Stimulated activated CD4-positive, alpha-beta T cell treated with anti-CD3 and anti-CD28 coated beads, Interleukin-1b, Interleukin-23, amount 100 ng/mL, for 48 hours (primary cell): ENCODE results near the gene GDF3.
"Not testable (repeated sequence)": the region's sequence is repeated elsewhere in the genome, so short reads cannot be mapped to it uniquely, and the experiment has no call there.

Source experiments
- DNase-seq: peaks from one replicate; pipeline ENCODE4 v3.0.0-alpha.2; 2020

Gene GDF3

DNA sequence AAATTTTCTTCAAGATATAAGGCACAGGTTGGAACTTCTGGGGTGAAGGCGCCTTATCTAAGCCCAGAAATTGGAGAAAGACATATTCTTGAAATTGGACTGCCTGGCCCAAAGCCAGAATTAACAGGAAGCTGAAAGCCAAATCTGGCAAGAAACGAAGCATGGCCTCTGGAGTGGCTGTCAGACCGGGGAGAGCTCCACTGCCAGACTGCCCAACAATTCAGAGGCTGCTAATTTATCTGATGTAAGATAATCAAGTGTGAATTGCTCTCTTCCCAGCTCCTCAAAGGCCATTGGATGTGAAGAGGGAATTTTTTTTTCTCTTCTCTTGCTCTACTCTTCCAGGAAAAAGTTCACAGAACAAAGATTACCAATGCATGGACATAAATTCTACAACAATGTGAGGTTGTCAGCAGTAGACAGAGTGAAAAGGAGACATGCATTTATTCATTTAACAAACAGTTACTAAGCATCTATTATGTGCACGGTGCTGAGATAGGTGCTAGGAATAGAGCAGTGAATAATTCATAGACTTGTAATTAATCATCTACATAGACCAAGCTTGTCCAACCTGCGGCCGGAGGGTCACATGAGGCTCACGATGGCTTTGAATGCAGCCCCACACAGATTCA, at the start of gene GDF3:
Gene GDF3 (minus strand): TSS at position 210 of the 632 bp plus-strand sequence. CDS start 47 bp downstream, at position 163.
- DNase-seq: no peak

DNA sequence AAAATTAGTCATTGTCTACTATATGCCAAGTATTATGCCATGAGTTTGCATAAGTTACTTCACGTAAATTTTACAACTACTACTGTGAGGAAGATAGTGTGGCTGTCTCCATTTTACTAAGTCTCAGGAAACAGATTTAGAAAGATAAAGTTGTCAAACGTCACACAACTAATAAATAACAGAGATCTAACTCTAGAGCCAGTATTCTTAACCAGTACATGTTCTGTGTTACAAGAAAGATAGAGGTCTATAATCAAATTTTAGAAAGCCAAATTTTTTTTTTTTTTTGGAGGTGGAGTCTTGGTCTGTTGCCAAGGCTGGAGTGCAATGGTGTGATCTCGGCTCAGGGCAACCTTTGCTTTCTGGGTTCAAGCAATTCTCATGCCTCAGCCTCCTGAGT, 37.4 kb upstream of the GDF3 start:
- DNase-seq: no peak

DNA sequence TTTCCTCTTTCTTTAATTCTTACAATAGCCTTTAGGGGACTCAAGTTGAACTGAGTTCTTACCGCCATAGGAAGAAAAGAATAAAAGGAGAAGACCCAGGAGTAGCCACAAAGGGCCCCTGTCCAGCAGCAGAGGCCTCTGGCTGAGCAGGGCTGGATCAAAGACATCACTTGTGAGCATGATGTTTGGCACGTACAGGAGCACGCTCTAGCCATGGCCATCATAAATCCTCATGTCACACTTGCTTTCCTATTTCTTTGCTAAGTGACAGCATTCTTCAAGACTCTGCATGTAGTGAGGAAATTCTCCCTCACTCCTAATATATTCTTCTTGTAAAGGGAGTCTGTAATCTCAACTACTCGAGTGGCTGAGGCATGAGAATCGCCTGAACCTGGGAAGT, 35.9 kb upstream of the GDF3 start:
- DNase-seq: no peak

DNA sequence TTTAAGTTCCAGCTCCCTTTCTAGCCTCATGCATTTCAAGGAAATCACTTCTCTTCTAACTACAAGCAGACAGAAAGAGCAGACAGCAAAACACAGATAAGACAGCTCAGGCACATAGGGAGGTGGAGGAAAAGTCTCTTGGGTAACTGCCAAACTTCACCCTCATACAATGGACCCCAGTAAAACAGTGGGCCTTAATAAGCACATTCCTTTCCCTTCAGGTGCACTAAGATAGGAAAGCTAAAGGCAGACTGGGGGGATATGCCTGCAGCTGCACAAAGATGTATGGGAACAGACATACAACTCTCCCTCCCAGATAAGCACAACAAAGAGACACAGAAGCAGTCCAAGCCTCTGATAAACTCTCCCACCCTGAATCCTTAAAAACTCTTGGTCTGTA, 35.4 kb upstream of the GDF3 start:
- DNase-seq: not testable (repeated sequence)

DNA sequence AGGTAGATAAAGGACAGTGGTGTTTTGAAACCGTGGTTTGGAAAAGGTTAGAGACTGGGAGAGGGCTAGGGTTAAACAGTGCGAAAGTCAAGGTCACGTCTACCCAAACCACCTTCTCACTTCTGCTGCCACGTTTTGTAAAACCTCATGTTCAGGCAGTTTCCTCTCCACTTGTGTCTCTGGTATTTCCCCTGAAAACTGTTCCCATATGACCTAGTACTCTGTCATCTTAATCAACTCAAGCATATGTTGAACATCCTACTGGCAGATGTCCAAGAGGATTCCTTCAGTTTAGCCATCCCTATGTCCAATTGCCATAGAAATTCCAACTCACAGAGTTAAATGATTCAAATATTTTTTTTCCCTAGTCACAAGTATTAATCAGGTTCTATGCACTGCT, 34.2 kb upstream of the GDF3 start:
- no peak for DNase-seq

DNA sequence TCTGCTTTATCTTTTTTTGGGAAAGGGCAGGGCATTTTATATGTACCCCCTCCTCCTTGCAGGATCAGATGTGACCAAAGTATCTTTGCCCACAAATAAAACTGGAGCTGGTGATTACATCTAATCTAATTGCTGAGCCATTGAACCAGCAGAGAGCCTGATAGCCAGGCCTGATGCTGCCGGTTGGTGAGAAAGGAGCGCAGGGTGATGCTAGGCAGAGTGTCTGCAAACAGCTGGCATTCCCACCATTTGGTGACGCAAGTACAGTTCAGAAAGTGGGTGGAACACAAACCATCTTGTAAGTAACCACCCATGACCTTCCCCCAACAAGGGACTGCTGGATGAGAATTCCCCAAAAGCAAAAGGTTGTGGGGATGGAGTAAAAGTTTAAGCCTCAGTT, 28.4 kb upstream of the GDF3 start:
- no peak for DNase-seq

DNA sequence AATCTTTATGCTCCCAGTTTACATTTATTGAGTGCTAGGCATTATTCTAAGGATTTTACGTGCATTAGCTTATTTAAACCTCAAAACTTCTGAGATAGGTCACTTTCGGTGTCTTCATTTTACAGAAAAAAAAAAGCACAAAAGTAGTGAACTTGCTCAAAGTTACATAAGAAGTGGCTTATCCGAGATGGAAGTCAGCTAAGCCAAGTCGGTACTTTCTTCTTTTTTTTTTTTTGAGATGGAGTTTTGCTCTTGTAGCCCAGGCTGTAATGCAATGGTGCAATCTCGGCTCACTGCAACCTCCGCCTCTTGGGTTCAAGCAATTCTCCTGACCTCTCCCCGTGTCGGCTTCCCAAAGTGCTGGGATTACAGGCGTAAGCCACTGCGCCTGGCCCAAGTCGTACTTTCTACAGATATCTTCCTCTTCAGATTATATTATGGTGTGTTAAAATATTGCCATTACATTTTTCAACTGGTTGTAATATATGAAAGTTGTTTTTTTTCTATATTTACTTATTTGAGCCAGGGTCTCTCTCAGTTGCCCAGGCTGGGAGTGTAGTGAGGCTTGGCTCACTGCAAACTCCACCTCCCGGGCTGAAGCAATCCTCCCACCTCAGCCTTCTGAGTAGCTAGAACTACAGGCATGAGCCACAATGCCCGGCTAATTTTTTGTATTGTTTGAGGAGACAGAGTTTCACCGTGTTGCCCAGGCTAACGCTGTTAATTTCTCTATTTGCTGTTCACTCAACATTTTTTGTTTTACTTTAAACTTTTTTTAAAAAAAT, 24.6 kb upstream of the GDF3 start:
- no peak for DNase-seq

DNA sequence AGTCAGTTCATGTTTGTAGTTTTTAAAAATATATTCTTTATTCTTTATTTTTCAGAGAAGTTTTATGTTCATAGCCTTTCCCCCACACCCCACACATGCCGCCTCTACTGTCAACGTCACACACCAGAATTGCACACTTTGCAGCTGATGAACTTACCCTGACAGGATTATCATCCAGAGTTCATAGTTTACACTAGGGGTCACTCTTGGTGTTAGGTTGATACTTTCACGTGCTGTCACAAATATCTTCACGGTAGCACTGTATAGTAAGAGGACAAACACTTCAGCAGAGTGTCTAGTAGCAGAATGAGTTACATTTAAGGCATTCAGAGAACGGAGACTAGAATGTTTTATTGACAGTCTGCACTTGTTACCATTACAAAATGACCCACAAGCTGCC, 20.8 kb upstream of the GDF3 start:
- no peak for DNase-seq

DNA sequence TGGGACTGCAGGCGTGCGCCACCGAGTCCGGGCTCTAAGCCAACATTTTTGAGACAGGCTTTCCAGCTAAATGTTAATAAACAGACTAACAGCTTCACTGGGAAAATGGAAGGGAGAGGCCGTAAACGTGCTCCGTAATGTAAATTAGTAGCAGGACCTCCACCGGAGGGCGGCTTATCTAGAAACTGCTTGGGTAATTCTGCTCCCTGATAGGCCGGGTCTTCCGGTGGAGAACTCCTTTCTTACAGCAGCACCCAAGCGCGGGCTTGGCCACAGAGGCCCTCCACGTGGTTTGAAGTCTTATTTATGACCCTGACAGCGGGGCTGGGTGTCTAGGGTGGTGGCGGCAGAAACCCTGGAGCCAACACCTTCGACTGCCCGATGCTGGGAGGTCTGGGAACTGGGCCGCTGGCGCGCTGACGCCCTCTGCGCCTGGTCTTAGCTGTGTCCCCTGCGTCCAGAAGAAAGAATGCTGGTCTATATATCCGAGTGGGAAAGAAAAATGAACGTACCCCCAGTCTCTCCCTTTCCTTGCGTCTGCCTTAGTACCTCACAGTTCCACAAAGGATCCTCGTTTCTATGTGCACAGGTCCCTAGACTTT, 17.4 kb upstream of the GDF3 start:
- DNase-seq: no peak

DNA sequence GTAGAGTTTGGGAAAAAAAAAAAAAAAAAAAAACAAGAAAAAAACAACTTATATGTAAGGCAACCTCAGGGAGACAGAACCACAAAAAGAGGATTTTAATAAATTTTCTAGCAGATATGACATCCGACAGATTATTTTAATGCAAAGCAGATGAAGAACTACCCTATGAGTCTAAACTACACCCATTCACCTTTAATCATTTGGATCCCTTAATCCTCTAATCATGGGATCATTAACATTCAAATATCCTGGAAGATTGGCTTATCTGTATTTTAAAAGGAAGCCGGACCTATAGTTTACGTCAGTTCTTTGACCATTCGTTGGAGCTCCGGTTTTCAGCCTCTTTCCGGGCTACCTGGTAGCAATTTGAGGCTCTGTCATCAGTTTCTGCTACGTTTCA, 15.6 kb upstream of the GDF3 start, which contains the start of gene DPPA3:
Gene DPPA3 (plus strand): TSS at position 301 of the 400 bp plus-strand sequence. CDS start 138 bp downstream, outside the sequence.
- no peak for DNase-seq

DNA sequence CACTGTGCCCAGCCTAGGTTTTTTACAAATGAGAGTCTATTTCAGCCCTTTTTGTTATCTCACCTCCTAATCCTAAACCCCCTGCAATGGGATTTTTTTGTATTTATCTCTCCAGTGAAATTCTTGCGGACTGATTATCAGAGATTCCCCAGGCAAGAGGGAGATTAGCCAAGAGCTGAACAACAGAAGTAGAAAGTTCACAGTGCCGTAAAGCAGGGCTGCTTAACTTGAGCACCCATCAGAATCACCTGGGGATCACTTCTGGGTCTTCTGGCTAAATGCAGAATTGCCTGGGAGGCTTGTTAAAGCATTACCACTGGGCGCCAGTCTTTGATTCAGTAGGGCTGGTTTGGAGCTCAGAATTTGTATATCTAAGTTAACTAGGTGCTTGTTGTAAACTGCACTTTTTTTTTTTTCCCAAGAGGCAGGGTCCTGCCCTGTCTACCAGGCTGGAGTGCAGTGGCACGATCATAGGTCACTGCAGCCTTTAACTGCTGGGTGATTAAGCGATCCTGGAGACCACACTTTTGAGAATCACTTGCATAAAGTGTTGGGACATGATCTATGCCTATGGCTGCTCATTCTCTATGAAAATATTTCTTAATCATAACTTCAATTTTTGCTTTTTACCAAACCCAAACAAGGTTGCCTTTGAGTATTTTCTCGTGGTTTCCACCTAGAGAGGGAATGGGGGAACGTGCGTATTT, 14.5 kb upstream of the GDF3 start:
- no peak for DNase-seq

DNA sequence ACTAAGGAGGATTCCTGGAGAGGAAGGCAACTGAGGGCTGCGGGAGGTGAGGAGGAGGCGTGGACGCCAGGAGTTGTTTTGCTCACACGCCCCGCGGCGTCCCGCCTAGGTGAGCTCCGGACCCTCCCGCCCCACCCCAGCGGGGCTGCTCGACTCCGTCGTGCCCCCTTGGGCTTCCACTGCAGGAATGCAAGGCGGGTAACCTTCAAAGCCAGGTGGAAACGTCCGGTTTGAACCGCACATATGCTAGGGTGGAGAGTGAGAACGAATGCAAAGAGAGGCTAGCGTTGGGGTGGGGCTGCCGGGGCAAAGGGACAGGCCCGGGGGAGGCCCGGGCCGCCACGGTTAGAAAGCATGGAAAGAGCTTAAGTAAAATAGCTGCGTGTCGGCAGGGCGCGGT, 10.3 kb upstream of the GDF3 start:
- DNase-seq: no peak

DNA sequence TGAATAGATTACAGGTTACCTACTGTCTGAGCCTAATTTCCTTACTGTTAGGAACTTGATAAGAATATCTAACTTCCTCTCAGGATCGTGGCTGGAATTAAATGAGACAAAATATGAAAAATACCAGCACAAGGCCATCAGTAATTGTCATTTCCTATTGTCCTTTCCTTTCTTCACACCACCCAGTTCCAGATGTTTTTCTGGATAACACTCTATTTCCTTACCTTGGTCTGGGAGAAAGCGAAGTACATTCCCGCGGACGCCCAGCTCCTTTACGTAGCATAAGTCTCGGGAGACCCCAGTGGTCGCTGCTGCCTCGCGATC, 376 bp downstream of the GDF3 start:
- no peak for DNase-seq

DNA sequence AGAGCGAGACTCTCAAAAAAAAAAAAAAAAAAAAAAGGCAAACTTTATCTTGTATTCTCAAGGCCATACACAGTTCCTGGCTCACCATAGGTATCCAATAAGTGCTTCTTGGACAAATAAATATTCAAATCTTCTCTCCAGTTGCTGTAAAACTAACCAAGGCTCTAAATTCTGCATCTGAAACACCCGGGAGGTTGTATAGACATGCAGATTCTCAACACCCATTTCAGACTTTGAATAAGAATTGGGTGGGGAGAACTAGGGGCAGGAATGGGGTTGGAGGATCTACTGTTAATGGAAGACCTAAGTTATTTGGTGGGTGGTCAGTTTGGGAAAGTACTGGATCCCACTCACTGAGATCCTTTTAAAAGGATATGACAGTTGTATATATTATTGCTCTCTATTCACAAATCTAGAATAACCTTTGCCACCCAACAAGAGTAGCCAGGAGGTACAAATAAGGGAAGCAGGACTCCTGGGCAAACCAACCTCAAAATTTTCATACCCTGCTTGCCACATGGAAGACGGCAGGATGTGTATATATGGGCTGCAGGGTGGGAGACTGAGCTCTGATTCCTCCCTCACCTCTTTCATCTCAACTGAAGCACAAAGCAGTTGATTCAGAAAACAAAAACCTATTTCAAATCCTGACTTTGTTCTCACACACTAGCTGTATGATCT, 879 bp downstream of the GDF3 start:
- DNase-seq: no peak

DNA sequence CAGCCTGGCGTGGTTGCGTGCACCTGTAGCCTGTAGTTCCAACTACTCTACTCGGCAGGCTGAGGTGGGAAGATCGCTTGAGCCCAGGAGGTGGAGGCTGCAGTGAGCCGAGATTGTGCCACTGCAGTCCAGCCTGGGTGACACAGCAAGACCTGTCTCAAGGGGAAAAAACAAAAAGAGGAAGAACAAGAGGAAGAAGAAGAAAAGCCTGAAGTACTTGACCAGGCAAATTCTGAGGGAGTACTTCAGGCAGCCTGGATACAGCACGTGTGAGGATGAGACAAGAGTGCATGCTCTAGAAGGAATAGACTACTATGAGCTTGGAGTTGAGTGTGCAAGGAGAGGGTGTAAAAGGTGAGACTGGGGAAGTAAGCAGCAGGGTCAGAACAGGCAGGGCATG, 1.8 kb downstream of the GDF3 start:
- no peak for DNase-seq

DNA sequence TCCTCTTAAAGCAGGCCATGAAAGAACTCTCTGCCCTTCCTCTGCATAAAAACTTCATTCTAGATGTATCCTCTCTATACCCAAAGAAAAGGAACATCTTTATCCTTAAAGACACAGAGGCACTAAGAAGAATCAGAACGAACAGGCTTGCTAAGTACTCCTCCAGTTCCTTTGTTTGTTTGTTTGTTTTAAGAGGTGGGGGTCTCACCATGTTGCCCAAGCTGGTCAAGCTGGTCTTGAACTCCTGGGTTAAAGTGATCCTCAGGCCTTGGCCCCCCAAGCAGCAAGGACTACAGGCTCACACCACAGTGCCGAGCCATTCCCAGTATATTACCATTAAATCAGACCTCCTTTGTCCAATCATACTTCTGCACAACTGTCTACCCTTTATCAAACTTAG, 14.0 kb downstream of the GDF3 start:
- no peak for DNase-seq

DNA sequence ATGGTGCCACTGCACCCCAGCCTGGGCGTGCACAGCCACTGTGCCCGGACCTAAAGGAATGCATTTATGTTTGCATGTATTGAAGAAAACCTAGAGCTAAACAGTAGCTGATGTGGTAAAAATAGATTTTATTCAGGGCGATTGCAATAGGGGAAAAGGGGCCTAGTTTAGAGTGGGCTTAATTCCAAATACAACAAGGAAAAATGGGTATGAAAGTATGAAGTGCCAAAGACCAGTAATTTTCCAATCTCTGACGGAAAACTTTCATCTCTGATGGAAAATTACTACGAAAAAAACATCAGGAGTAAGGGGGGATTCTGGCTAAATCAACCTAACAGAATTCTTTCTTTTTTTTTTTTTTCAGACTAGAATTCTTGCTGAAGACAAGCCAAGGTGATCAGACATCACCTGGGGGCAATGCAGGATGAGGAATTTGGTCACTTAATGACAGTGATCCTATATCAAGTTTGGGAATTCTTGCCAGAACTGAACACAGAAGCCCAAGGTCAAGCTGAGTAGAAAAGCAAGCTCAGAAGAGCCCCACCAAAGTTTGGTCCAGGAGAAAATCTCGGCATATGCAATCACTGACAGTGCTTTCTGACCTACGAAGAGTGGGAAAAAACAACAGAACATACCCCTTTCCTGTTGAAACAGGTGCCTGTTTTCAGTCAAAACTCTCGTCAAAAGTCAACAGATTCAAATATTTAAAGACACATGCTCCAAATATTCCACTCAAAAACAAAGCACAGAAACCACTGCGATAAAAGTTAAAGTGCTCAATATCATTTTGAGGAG, 16.1 kb downstream of the GDF3 start:
- DNase-seq: no peak

DNA sequence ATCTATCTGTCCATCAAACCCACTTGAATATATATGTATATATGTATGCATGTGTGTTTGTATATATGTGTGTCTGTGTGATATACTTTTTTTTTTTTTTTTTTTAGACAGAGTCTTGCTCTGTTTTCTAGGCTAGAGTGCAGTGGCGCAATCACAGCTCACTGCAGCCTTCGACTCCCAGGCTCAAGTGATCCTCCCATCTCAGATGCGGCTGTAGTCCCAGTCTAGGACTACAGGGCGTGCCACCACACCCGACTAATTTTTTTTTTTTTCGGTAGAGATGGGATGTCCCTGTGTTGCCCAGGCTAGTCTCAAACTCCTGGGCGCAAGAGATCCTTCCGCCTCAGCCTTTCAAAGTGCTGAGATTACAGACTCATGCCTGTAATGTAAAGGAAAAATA, 16.8 kb downstream of the GDF3 start:
- no peak for DNase-seq

DNA sequence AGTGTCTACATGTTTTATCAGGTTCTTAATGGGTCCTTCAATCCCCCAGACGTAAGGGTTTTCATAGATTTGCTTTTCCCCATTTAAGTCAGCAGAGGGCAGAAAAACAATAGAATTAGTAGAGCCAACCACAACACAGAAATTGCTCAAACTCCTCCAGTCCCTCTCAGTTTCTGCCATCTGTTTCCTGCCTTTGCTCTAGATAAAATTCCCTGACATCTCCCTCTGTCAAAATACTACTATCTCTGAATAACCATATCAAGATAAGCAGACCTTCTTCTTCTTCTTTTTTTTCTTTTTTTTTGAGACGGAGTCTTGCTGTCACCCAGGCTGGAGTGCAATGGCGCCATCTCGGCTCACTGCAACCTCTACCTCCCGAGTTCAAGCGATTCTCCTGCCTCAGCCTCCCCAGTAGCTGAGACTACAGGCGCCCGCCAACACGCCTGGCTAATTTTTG, 18.1 kb downstream of the GDF3 start:
- not testable (repeated sequence) for DNase-seq

DNA sequence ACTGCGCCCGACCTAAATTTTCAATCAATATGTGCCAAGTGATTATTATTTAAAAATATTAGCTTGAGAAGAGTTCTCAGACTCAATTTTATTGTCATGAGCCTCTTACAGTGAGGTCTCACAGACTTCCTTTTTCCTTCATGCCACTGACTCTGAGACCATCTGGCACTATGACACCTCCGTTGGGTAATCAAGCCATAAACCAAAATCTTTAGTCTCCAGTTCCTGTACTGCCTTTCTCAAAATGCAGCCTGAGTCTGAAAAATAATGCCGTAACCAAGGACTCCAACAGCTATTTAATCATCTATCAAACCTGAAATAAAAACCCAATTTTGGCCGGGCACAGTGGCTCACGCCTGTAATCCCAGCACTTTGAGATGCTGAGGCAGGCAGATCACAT, 20.1 kb downstream of the GDF3 start:
- DNase-seq: not testable (repeated sequence)

DNA sequence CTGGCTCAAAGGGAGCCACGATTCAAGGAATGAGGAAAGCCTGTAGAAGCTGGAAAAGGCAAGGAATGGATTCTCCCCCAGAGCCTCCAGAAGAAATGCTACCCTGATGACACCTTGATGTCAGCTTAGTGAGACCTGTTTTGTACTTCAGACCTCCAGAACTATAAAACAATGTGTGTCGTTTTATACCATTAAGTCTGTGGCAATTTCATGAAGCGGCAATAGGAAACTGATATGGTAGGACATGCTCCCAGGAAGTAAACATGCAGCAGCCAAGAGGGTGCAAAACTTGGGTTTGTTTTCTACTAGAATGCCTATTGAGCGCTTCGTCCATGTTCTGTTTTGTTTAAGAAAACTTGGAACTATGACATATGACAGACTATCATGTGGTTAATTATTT, 27.4 kb downstream of the GDF3 start:
- no peak for DNase-seq

DNA sequence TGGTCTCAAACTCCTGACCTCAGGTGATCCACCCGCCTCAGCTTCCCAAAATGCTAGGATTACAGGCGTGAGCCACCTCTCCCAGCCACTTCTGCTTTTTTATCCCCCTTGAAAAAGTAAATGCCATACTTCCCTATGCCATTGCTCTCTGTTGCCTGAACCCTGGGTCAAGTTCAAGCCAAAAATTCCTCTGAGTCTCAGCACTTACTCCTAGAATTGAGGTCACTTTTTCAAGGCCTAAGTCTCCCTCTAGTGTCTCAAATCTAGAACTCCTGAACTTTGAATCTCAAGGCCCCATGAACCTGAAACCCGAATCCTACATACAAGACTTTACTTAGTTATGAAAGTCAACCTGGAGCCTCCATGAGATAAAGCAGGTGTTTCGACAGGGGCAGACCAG, 28.4 kb downstream of the GDF3 start:
- no peak for DNase-seq
